Mononuclear cell (primary cell): ENCODE results near the gene FOXI3. TPM values are rescaled to one million over a fixed set of nuclear protein-coding genes. Genes with fewer than 3 reads are reported as not detected.

Source experiments
- H3K27me3 ChIP-seq: 2 replicates; pipeline ENCODE4 v1.6.0; 2011; ENCODE audit warnings: low read length, control low read depth; ENCODE audit not compliant: insufficient read depth
- H3K4me1 ChIP-seq: 2 replicates; pipeline ENCODE4 v1.5.1; 2011; ENCODE audit warnings: mild to moderate bottlenecking, low read length, control low read depth; ENCODE audit not compliant: insufficient read depth
- H3K4me3 ChIP-seq: 2 replicates; pipeline ENCODE4 v1.5.1; 2011; ENCODE audit warnings: mild to moderate bottlenecking, low read length, moderate library complexity
- H3K9me3 ChIP-seq: 2 replicates; pipeline ENCODE4 v1.5.1; 2011; ENCODE audit warnings: low read depth, mild to moderate bottlenecking, control low read depth, low read length
- total RNA-seq: library from RNA; depleted of rRNA; stranded (reverse); fragments of >200 nt; gene quantifications from one replicate; pipeline ENCODE4 v1.2.3, GENCODE V29; 2012

The FOXI3 gene
- total RNA-seq, 1 donor: not detected

GRCh38 chr2:88398180-88398579 lies 54.3 kb downstream of the FOXI3 start:
- H3K27me3 ChIP-seq: peaks cover 7% of the 10 kb centered on the region
- H3K9me3 ChIP-seq: no peaks in the 10 kb centered on the region
- no peaks in the 10 kb centered on the region for H3K4me1 ChIP-seq
- no peak overlapping the region for H3K4me3 ChIP-seq

Other genes with a start within 250 kb of the FOXI3 start
- gene EIF2AK3, start 174.8 kb upstream of the FOXI3 start, total RNA-seq: 107 TPM
- gene RPIA, start 239.0 kb upstream of the FOXI3 start, total RNA-seq: 18.9 TPM